Stimulated activated CD8-positive, alpha-beta memory T cell treated with anti-CD3 and anti-CD28 coated beads, Interleukin-2, amount 100 ng/mL, for 48 hours (primary cell): ENCODE data around the gene PEX11G.
"Not testable (repeated sequence)": the region's sequence is repeated elsewhere in the genome, so short reads cannot be mapped to it uniquely, and the experiment has no call there.

Experiments used
- DNase-seq, 2 donors: peaks; one replicate each; pipeline ENCODE4 v3.0.0-alpha.2; 2020; ENCODE audit warnings: low read depth in 2 of 2

PEX11G gene

GRCh38 chr19:7467009-7467989, 21.5 kb downstream of the PEX11G start:
- no peak for DNase-seq

- no peak for DNase-seq
Observed at GRCh38 chr19:7463575-7463974, 25.3 kb downstream of the PEX11G start.

GRCh38 chr19:7461841-7462629, 26.8 kb downstream of the PEX11G start:
- DNase-seq = no peak

- no peak for DNase-seq
Observed at GRCh38 chr19:7460562-7460966, 28.3 kb downstream of the PEX11G start.

GRCh38 chr19:7459773-7460172, 29.1 kb downstream of the PEX11G start:
- DNase-seq = no peak

- DNase-seq = no peak
Observed at GRCh38 chr19:7458675-7459074, 30.2 kb downstream of the PEX11G start.

- DNase-seq = no peak
Observed at GRCh38 chr19:7456964-7457541, 31.8 kb downstream of the PEX11G start.

GRCh38 chr19:7455600-7456296, 33.1 kb downstream of the PEX11G start:
- DNase-seq = no peak

- no peak for DNase-seq
Observed at GRCh38 chr19:7454998-7455397, 33.8 kb downstream of the PEX11G start.

- DNase-seq = no peak
Observed at GRCh38 chr19:7450243-7451223, 38.3 kb downstream of the PEX11G start.

GRCh38 chr19:7449391-7450070, 39.3 kb downstream of the PEX11G start:
- not testable (repeated sequence) for DNase-seq

- DNase-seq = no peak
Observed at GRCh38 chr19:7447648-7448047, 41.2 kb downstream of the PEX11G start.

GRCh38 chr19:7445104-7445503, 43.7 kb downstream of the PEX11G start:
- DNase-seq = no peak

GRCh38 chr19:7444042-7444441, 44.8 kb downstream of the PEX11G start:
- no peak for DNase-seq

- no peak for DNase-seq
Observed at GRCh38 chr19:7442423-7442822, 46.4 kb downstream of the PEX11G start.

- DNase-seq = no peak
Observed at GRCh38 chr19:7441468-7442146, 47.2 kb downstream of the PEX11G start.

GRCh38 chr19:7440188-7440975, 48.5 kb downstream of the PEX11G start:
- DNase-seq = no peak

GRCh38 chr19:7435586-7435985, 53.2 kb downstream of the PEX11G start:
- DNase-seq = no peak
